HG03159 (cell line): ENCODE results near the gene CDKN2B-AS1.
A peak's percentile ranks its signal among the peaks of the same experiment; 100 is the strongest.

Experiments used
- ATAC-seq: cut with Tn5 transposase; IDR thresholded peaks from one replicate; pipeline ENCODE4 v1.9.1; 2021; ENCODE audit warnings: mild to moderate bottlenecking, moderate library complexity; ENCODE audit not compliant: unreplicated experiment

Gene CDKN2B-AS1

DNA sequence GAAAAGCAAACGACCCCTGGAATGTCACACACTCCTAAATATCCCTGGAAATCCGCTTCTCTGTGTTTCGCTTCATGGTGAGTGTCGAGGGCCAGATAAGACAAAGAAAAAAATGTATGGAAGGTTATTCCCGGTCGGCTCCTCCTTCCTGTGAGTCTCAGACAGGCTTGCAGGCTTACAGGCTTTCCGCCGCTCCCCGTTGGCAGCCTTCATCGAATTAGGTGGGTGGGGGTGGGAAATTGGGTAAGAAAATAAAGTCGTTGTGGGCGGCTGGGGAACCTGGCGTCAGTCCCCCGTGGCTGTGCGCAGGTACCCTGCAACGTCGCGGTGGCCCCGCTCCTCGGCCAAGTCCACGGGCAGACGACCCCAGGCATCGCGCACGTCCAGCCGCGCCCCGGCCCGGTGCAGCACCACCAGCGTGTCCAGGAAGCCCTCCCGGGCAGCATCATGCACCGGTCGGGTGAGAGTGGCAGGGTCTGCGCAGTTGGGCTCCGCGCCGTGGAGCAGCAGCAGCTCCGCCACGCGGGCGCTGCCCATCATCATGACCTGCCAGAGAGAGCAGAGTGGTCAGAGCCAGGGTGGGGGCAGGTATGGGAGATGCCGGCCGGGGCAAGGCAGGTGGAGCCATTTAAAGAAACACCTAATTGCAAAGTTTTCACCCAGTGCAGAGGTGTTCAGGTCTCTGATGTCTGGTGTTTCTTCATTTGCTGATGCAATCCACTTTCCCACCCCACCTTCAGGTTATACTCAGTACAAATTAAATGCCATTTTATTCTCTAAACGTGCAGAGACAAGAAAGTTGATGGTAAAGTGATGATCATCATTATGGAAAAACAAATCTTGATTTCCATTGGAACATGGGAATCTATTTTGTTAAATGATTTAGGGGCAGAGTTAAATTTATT lies 11.4 kb downstream of the CDKN2B-AS1 start:
- no peak for ATAC-seq

DNA sequence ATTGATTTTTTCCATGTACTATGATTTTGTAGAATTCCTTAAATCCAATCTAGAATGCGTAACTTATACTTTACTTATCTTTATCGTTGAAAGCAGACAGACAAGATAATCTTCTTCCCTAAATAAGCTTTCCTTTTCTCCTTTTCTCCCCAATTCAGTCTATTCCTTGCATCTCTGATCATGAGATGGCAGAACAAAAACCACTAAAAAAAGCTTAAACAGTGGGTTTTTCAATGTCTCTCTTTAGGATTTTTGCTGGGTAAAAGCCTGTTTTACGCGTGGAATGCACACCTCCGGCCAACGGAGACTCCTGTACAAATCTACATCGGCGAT lies 13.8 kb downstream of the CDKN2B-AS1 start:
- ATAC-seq: no peak

DNA sequence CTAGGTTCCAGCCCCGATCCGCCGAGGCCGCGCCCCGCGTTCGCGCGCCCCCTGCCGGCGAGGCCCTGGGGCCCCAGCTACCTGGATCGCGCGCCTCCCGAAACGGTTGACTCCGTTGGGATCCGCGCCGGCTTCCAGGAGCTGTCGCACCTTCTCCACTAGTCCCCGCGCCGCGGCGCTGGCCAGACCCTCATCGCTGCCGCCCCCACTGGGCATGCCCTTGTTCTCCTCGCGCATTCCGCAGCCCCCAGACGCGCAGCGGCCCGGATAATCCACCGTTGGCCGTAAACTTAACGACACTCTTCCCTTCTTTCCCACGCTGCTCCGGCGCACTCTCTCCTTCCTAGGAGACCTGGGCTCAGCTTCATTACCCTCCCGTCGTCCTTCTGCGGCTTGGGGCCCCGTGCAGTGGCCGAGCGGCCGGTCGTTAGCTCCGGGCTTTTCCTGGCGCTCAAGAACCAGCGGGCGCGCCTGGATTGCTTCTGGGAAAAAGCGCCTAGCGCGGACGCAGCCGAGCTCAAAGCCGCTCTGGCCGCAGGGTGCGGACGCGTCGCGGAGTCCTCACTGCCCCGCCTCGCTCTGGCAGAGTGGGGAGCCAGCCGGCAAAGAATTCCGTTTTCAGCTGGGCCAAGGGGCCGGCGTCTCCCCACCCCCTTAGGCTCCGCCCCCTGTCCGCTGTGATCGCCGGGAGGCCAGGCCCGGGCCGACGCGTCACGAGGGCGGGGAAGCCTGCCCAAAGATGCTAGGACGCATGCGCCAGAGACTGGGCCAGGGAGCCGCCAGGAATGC lies 14.3 kb downstream of the CDKN2B-AS1 start, which contains the start of gene CDKN2B:
TSS of gene CDKN2B (minus strand) at position 589 of the 789 bp plus-strand sequence. CDS start at position 237, 352 bp downstream.
- ATAC-seq: peak; percentile 88

- ATAC-seq: peak; percentile 38
These were observed 14.9 kb downstream of the CDKN2B-AS1 start for GRCh38 chr9:22009506-22009867.

DNA sequence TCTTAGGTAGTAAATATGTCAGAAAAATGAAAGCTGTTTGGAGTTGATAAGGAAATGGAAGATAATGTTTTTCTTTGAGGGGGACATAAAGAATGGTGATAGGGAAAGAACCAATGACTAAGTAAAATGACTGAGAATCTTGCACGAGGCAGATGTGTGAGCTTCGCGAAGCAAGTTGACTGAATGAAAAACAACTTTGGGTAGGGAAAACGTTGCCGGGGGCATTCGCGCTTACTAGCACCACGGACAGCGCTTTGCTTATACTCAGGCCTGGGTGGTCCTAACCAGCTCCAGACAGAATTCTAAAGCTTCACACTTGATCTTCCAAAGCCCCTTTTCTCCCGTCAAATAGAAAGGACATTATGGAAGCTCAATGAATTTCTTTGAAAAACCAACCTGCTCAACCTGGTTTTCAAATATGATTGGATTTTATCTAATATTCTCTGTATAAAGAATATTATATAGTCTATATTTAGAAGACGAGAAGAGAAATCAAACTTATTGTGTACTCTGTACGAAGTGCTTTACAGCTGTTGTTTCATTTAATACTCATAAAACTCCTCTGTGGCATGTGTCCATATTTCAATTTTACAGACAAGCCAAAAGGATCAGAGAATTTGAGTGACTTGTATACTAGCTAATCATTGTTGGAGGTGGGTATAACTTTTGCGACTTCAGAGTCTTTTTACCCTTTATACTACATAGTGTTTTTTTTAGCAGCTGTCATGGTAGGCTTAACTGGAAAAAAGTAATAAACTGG lies 16.5 kb downstream of the CDKN2B-AS1 start:
- no peak for ATAC-seq

DNA sequence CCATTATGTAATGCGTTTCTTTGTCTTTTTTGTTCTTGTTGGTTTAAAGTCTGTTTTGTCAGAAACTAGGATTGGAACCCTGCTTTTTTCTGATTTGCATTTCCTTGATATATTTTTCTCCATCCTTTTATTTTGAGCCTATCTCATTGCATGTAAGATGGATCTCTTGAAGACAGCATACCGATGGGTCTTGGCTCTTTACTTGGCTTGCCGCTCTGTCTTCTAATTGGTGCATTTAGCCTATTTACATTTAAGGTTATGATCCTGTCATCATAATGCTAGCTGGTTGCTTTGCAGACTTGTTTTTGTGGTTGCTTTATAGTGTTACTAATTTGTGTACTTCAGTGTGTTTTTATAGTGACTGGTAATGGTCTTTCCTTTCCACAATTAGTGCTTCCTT lies 27.8 kb downstream of the CDKN2B-AS1 start:
- no peak for ATAC-seq

DNA sequence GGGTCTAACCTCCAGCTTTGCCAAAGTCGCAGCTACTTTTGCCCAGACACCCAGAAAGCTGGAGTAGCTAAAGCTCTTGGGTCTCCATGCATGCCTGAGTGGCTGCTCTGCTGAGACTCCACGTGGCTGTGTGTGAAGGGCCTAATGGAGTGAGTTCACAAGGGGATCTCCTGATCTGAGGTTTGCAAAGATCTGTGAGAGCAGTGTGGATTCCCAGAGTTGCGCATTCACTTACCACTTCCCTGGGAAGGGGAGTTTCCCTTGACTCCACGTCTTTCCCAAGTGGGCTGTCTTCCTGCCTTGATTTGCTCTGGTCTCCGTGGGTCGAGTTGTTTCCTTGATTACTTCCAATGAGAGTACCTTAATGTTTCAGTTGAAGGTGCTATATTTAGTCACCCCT lies 32.1 kb downstream of the CDKN2B-AS1 start:
- no peak for ATAC-seq

- ATAC-seq: no peak
These were observed 33.8 kb downstream of the CDKN2B-AS1 start for GRCh38 chr9:22028394-22028793.

DNA sequence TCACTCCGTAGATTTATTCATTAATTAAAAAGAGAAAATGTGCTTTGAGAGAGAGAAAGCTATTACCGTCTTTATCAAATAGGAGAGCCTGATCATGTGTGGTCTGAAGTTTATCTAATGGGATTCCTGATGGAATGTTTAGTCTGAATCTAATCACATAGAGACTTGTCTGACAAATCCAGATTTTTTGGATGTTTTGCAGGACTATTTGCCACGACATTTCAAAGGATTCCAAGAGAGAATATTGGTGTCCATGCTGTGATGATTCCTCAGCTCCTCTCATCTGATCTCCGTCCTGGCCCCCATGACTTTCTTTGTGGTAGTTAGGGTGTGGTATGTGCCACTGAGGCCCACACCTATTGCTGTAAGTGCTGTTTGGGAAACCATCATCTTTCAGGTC lies 34.6 kb downstream of the CDKN2B-AS1 start:
- no peak for ATAC-seq

- ATAC-seq: peak; percentile 92
These were observed 35.6 kb downstream of the CDKN2B-AS1 start for GRCh38 chr9:22030101-22030598.

DNA sequence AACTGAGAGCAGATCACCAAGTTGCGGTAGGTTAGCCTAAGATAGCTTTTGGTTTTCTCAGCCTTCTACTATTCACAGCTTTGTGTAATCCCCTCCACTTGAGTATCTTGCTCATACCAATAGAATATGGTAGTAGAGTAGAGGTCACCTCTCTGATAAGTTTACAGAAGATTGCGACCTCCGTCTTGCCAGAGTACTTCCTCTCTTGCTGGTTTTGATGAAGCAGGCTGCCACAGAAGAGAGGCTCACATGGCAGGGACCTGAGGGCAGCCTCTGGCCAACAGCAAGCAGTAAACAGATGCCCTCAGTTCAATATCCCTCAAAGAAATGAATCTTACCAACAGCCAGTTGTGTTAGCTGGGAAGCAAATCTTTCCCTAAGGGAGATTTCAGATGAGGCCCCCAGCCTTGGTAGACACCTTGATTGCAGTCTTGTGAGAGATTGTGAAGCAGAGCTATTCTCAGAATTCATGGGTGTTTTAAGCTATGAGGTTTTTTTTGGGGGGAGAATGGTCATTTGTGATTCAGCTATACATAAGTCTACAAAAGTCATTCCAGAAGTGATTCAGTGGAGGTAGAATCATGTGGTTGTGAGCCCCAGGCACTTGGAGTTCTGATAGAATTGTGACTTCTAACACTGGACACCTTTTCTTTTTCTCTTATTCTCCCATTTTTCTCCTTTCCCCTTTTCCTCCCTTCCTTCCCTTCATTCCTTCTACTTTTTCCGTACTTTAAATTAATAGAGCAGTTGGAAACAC lies 37.2 kb downstream of the CDKN2B-AS1 start:
- no peak for ATAC-seq

GRCh38 chr9:22033012-22033630 lies 38.5 kb downstream of the CDKN2B-AS1 start:
- ATAC-seq: no peak

- no peak for ATAC-seq
These were observed 41.0 kb downstream of the CDKN2B-AS1 start for GRCh38 chr9:22035591-22036011.

GRCh38 chr9:22036866-22037626 lies 42.5 kb downstream of the CDKN2B-AS1 start:
- ATAC-seq: no peak

GRCh38 chr9:22037954-22038690 lies 43.5 kb downstream of the CDKN2B-AS1 start:
- no peak for ATAC-seq

DNA sequence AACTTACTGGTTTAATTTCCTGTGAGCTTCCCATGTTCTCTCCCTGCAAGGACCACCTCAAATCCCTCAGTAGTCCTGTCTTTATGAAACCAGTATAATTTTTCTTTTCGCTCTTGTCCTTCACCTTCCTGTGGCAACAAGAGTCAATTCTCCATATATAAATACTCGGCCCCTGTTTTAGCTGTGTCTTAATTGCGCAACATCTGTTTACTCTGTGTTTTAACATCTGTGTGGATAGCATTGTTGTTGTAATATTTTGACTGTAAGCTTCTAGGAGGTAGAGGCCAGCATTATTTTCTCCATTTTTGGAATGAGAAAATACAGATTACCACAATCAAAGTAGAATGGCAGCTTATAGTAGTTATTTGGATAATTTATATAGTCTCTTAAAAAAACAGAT lies 44.7 kb downstream of the CDKN2B-AS1 start:
- no peak for ATAC-seq

- ATAC-seq: no peak
These were observed 46.2 kb downstream of the CDKN2B-AS1 start for GRCh38 chr9:22040760-22041159.

GRCh38 chr9:22041344-22041743 lies 46.8 kb downstream of the CDKN2B-AS1 start:
- no peak for ATAC-seq
